H9 (cell line): ENCODE data around the gene CGB5. TPM values are rescaled to one million over a fixed set of nuclear protein-coding genes. Genes with fewer than 3 reads are reported as not detected.

Source experiments
- DNase-seq: peaks from one replicate; pipeline ENCODE4 v3.0.0-alpha.2; 2017
- H2AFZ ChIP-seq: one replicate; pipeline ENCODE4 v1.6.1; 2013; ENCODE audit warnings: mild to moderate bottlenecking, low read length, control low read depth, moderate library complexity
- H2AK5ac ChIP-seq: 2 replicates; pipeline ENCODE4 v1.6.1; 2013; ENCODE audit warnings: low read length, control low read depth, mixed read lengths; ENCODE audit not compliant: insufficient read length
- H2BK120ac ChIP-seq: one replicate; pipeline ENCODE4 v1.6.1; 2013; ENCODE audit warnings: low read depth, mild to moderate bottlenecking, low read length, control low read depth, inconsistent platforms; ENCODE audit not compliant: poor library complexity, severe bottlenecking
- H2BK12ac ChIP-seq: 2 replicates; pipeline ENCODE4 v1.6.1; 2013; ENCODE audit warnings: low read length, control low read depth, mixed read lengths, low read depth; ENCODE audit not compliant: insufficient read length
- H2BK15ac ChIP-seq: 2 replicates; pipeline ENCODE4 v1.6.1; 2013; ENCODE audit warnings: low read depth, low read length, control low read depth
- H2BK20ac ChIP-seq: one replicate; pipeline ENCODE4 v1.6.1; 2013; ENCODE audit warnings: low read depth, mild to moderate bottlenecking, low read length, control low read depth, inconsistent platforms; ENCODE audit not compliant: poor library complexity, severe bottlenecking
- H2BK5ac ChIP-seq: 2 replicates; pipeline ENCODE4 v1.6.1; 2013; ENCODE audit warnings: low read length, control low read depth, mixed read lengths; ENCODE audit not compliant: insufficient read length
- H3K14ac ChIP-seq: 2 replicates; pipeline ENCODE4 v1.6.1; 2013; ENCODE audit warnings: low read length, control low read depth; ENCODE audit not compliant: insufficient read depth
- H3K18ac ChIP-seq: 2 replicates; pipeline ENCODE4 v1.6.1; 2013; ENCODE audit warnings: low read depth, mild to moderate bottlenecking, mixed read lengths, low read length, control low read depth; ENCODE audit not compliant: insufficient read length
- H3K23ac ChIP-seq: 2 replicates; pipeline ENCODE4 v1.6.1; 2013; ENCODE audit warnings: low read length, control low read depth, mixed read lengths, low read depth; ENCODE audit not compliant: insufficient read length
- H3K23me2 ChIP-seq: 2 replicates; pipeline ENCODE4 v1.6.1; 2013; ENCODE audit warnings: low read depth, mild to moderate bottlenecking, mixed read lengths, low read length, control low read depth; ENCODE audit not compliant: insufficient read length, poor library complexity, severe bottlenecking
- H3K27ac ChIP-seq: 2 replicates; pipeline ENCODE4 v1.5.1; 2013; ENCODE audit warnings: low read length, control low read depth, mixed read lengths, low read depth; ENCODE audit not compliant: insufficient read length
- H3K27me3 ChIP-seq: 2 replicates; pipeline ENCODE4 v1.6.1; 2013; ENCODE audit warnings: low read length, control low read depth, inconsistent platforms; ENCODE audit not compliant: insufficient read depth
- H3K4ac ChIP-seq: 2 replicates; pipeline ENCODE4 v1.6.1; 2013; ENCODE audit warnings: low read depth, mild to moderate bottlenecking, control low read depth, inconsistent platforms, low read length, moderate library complexity
- H3K4me1 ChIP-seq: 2 replicates; pipeline ENCODE4 v1.6.1; 2013; ENCODE audit warnings: low read length, control low read depth, inconsistent platforms; ENCODE audit not compliant: insufficient read depth
- H3K4me2 ChIP-seq: 2 replicates; pipeline ENCODE4 v1.6.1; 2013; ENCODE audit warnings: low read length, control low read depth, mixed read lengths; ENCODE audit not compliant: insufficient read length, insufficient read depth
- H3K56ac ChIP-seq: 2 replicates; pipeline ENCODE4 v1.6.1; 2013; ENCODE audit warnings: low read depth, mild to moderate bottlenecking, mixed read lengths, low read length, control low read depth; ENCODE audit not compliant: insufficient read length
- H3K79me1 ChIP-seq: 2 replicates; pipeline ENCODE4 v1.6.1; 2013; ENCODE audit warnings: low read depth, mild to moderate bottlenecking, moderate library complexity, low read length, control low read depth, inconsistent platforms; ENCODE audit not compliant: insufficient read depth, poor library complexity, severe bottlenecking
- H3K79me2 ChIP-seq: 2 replicates; pipeline ENCODE4 v1.6.1; 2013; ENCODE audit warnings: low read length, control low read depth, inconsistent platforms; ENCODE audit not compliant: insufficient read depth
- H3K9ac ChIP-seq: 2 replicates; pipeline ENCODE4 v1.6.1; 2013; ENCODE audit warnings: low read length, control low read depth, mixed read lengths; ENCODE audit not compliant: insufficient read length; ENCODE audit errors: extremely low read depth
- H3K9me3 ChIP-seq: one replicate; pipeline ENCODE4 v1.6.1; 2013; ENCODE audit warnings: low read depth, low read length, inconsistent platforms; ENCODE audit not compliant: control insufficient read depth
- H3T11ph ChIP-seq: one replicate; pipeline ENCODE4 v1.6.1; 2013; ENCODE audit warnings: mild to moderate bottlenecking, low read length, control low read depth, inconsistent platforms
- H4K20me1 ChIP-seq: one replicate; pipeline ENCODE4 v1.6.1; 2013; ENCODE audit not compliant: control insufficient read depth, insufficient read length, insufficient read depth
- H4K5ac ChIP-seq: 2 replicates; pipeline ENCODE4 v1.6.1; 2013; ENCODE audit warnings: low read depth, mild to moderate bottlenecking, mixed read lengths, low read length, control low read depth; ENCODE audit not compliant: insufficient read length
- H4K8ac ChIP-seq: replicated peaks from 2 replicates; pipeline ENCODE4 v1.6.1; 2013; ENCODE audit warnings: low read length, control low read depth, mixed read lengths, low read depth; ENCODE audit not compliant: insufficient read length
- H4K91ac ChIP-seq: 2 replicates; pipeline ENCODE4 v1.6.1; 2013; ENCODE audit warnings: low read depth, mild to moderate bottlenecking, moderate library complexity, mixed read lengths, low read length, control low read depth; ENCODE audit not compliant: insufficient read length
- H3K27ac Mint-ChIP-seq, 3 experiments: 2 replicates in 2 of 3; 3 replicates in 1 of 3; pipeline ENCODE4 v1.8.0; 2020 to 2021; ENCODE audit warnings: mixed read lengths in 3 of 3, mild to moderate bottlenecking in 1 of 3, moderate library complexity in 1 of 3
- H3K27me3 Mint-ChIP-seq: 2 replicates; pipeline ENCODE4 v1.8.0; 2021; ENCODE audit warnings: low read depth, mild to moderate bottlenecking, moderate library complexity, mixed read lengths
- H3K36me3 Mint-ChIP-seq, 3 experiments: 2 replicates in 2 of 3; 3 replicates in 1 of 3; pipeline ENCODE4 v1.8.0; 2020 to 2021; ENCODE audit warnings: low read depth in 3 of 3, mixed read lengths in 3 of 3; ENCODE audit not compliant: insufficient read depth in 1 of 3
- H3K4me1 Mint-ChIP-seq, 2 experiments: 2 replicates each; pipeline ENCODE4 v1.8.0; 2020; ENCODE audit warnings: mixed read lengths in 2 of 2
- H3K4me3 Mint-ChIP-seq, 2 experiments: 2 replicates in 1 of 2; 3 replicates in 1 of 2; pipeline ENCODE4 v1.8.0; 2020 to 2021; ENCODE audit warnings: mild to moderate bottlenecking in 2 of 2, mixed read lengths in 2 of 2, moderate library complexity in 1 of 2
- H3K9me3 Mint-ChIP-seq, 2 experiments: 2 replicates in 1 of 2; 3 replicates in 1 of 2; pipeline ENCODE4 v1.8.0; 2020; ENCODE audit warnings: mild to moderate bottlenecking in 2 of 2, mixed read lengths in 2 of 2, moderate library complexity in 1 of 2
- CTCF ChIP-seq: fragments of 200-600 bp; sonication (generic); conservative IDR thresholded peaks from 3 replicates; pipeline ENCODE4 v1.8.0; 2021; ENCODE audit warnings: antibody characterized with exemption, mild to moderate bottlenecking
- WGBS: extraction: QIAGEN DNeasy Blood & Tissue Kit; methylation state at CpG from one replicate; pipeline ENCODE4 v1.1.7; 2013; ENCODE audit warnings: missing lambda C conversion rate, low lambda C conversion rate, mixed read lengths; ENCODE audit not compliant: insufficient read length; ENCODE audit errors: extremely low coverage; 5-methylcytosine and 5-hydroxymethylcytosine counted together
- total RNA-seq: library from RNA; stranded (reverse); gene quantifications from 2 replicates; pipeline ENCODE4 v1.2.1, GENCODE V29; 2021

Gene CGB5
- total RNA-seq, 1 experiment from 2014 or later = not detected

GRCh38 chr19:49016067-49016839 lies 27.4 kb upstream of the CGB5 start:
- no peak for TF ChIP-seq CTCF
- Histone ChIP-seq H4K8ac (no peak overlapping the region), H2BK15ac (no peak overlapping the region), H2BK12ac (no peak overlapping the region), H3K27ac (no peak overlapping the region), H2AFZ (no peak overlapping the region), H3K56ac (no peak overlapping the region), H3K14ac (no peak overlapping the region), H2BK5ac (no peak overlapping the region), H3K18ac (no peak overlapping the region), H2BK120ac (no peak overlapping the region), H3K9ac (no peak overlapping the region), H2AK5ac (no peak overlapping the region), H3K9me3 (no peaks in the 10 kb centered on the region), H4K5ac (no peak overlapping the region), H3K79me1 (no peaks in the 10 kb centered on the region), H4K91ac (no peak overlapping the region), H3K27me3 (no peaks in the 10 kb centered on the region; the same call in 1 of the 2 replicates), H4K20me1 (no peaks in the 10 kb centered on the region), H3T11ph (no peak overlapping the region), H3K4me1 (peaks cover 4% of the 10 kb centered on the region; the same call in 1 of the 2 replicates), H3K23me2 (peaks cover 8% of the 10 kb centered on the region), H2BK20ac (no peak overlapping the region), H3K79me2 (no peaks in the 10 kb centered on the region), H3K4me2 (no peak overlapping the region), H3K4ac (no peak overlapping the region), H3K23ac (no peak overlapping the region)
- Mint-ChIP-seq H3K4me1 (peaks cover 15 to 33% of the 10 kb centered on the region in 2 experiments), H3K4me3 (no peak overlapping the region; a peak in 1 of 5 replicates), H3K9me3 (peaks cover 0 to 1% of the 10 kb centered on the region in 2 experiments; a peak in 1 of 5 replicates), H3K27ac (no peak overlapping the region), H3K27me3 (peaks cover 25% of the 10 kb centered on the region), H3K36me3 (peaks cover 16 to 50% (median 48%) of the 10 kb centered on the region in 3 experiments; a peak in 6 of 7 replicates)
- whole genome bisulfite sequencing = no CpG with 5 or more reads among the region's 29 CpGs
- DNase-seq = no peak
